GM18858 (cell line): ENCODE results near the gene IGLL1.

ENCODE experiments used
- ATAC-seq: cut with Tn5 transposase; IDR thresholded peaks from one replicate; pipeline ENCODE4 v1.9.1; 2021; ENCODE audit not compliant: unreplicated experiment

Gene IGLL1

GRCh38 chr22:23530106-23530505 lies 50.0 kb downstream of the IGLL1 start:
- ATAC-seq, result no peak

GRCh38 chr22:23529166-23530103 lies 50.7 kb downstream of the IGLL1 start:
- no peak for ATAC-seq

GRCh38 chr22:23527971-23528740 lies 51.9 kb downstream of the IGLL1 start:
- no peak for ATAC-seq

- ATAC-seq, result no peak
Measured at GRCh38 chr22:23526596-23527316, 53.3 kb downstream of the IGLL1 start.

- ATAC-seq, result no peak
Measured at GRCh38 chr22:23525510-23525909, 54.6 kb downstream of the IGLL1 start.

- no peak for ATAC-seq
Measured at GRCh38 chr22:23524226-23524625, 55.9 kb downstream of the IGLL1 start.

- no peak for ATAC-seq
Measured at GRCh38 chr22:23523713-23524112, 56.4 kb downstream of the IGLL1 start.
